ENCODE measurements around the gene DEFB118. TPM values are rescaled to one million over a fixed set of nuclear protein-coding genes. Genes with fewer than 3 reads are reported as not detected.

The DEFB118 gene
- total RNA-seq: not detected in 2 replicates

GRCh38 chr20:31368301-31368700 is at the start of gene DEFB118:
DEFB118 (plus strand) TSS chr20:31368601; CDS start chr20:31368651, 50 bp downstream.

GRCh38 chr20:31390490-31390889 is 22.1 kb downstream of the DEFB118 start, which contains the start of gene DEFB119:
DEFB119 (minus strand) TSS chr20:31390590; CDS start chr20:31390483, 107 bp downstream.

GRCh38 chr20:31406115-31406514 is 37.7 kb downstream of the DEFB118 start, which contains the start of gene DEFB121:
DEFB121 (minus strand) TSS chr20:31406215; CDS start chr20:31406152, 63 bp downstream.

Other genes with a start within 250 kb of the DEFB118 start
- not detected in 2 replicates for gene DEFB115, start 110.9 kb upstream of the DEFB118 start, total RNA-seq
- not detected in 2 replicates for gene DEFB116, start 60.0 kb upstream of the DEFB118 start, total RNA-seq
- gene DEFB119, start 22.0 kb downstream of the DEFB118 start, total RNA-seq: not detected in 2 replicates
- not detected in 2 replicates for gene DEFB121, start 37.6 kb downstream of the DEFB118 start, total RNA-seq
- not detected in 2 replicates for gene DEFB123, start 72.0 kb downstream of the DEFB118 start, total RNA-seq
- not detected in 2 replicates for gene DEFB124, start 106.5 kb downstream of the DEFB118 start, total RNA-seq
- not detected in 2 replicates for gene REM1, start 106.7 kb downstream of the DEFB118 start, total RNA-seq
- 37.5 and 53.5 TPM in 2 replicates for gene HM13, start 145.8 kb downstream of the DEFB118 start, total RNA-seq
- gene ID1, start 236.7 kb downstream of the DEFB118 start, total RNA-seq: 209 and 1,113 TPM in 2 replicates

All from tracheal epithelial cell (primary cell).